ENCODE data around the gene SLC7A14.

Gene SLC7A14

GRCh38 chr3:170500462-170500861 is 85.4 kb downstream of the SLC7A14 start:
- DNase-seq (ENCODE audit: low spot score) (no peak), ATAC-seq (ENCODE audit: low read depth) (no peak)
- no peak for TF ChIP-seq CTCF (IDR thresholded peaks at IDR 0.05; ENCODE audit: poor library complexity, severe bottlenecking)
- H3K27ac ChIP-seq (ENCODE audit: poor library complexity, severe bottlenecking) = no peak overlapping the region
- H3K4me1 ChIP-seq (ENCODE audit: insufficient read depth, poor library complexity, severe bottlenecking) = peaks cover 7% of the 10 kb centered on the region
- no peaks in the 10 kb centered on the region for H3K36me3 ChIP-seq (ENCODE audit: low read depth)
- no peaks in the 10 kb centered on the region for H3K9me3 ChIP-seq (ENCODE audit: severe bottlenecking)
- no peak overlapping the region for H3K4me3 ChIP-seq (ENCODE audit: severe bottlenecking)
- H3K27me3 ChIP-seq (ENCODE audit: insufficient read depth, poor library complexity, severe bottlenecking) = no peaks in the 10 kb centered on the region

GRCh38 chr3:170499562-170500156 is 86.2 kb downstream of the SLC7A14 start:
- peak; percentile 63 for TF ChIP-seq CTCF (IDR thresholded peaks at IDR 0.05; ENCODE audit: poor library complexity, severe bottlenecking)
- Histone ChIP-seq H3K27me3 (ENCODE audit: insufficient read depth, poor library complexity, severe bottlenecking) (no peaks in the 10 kb centered on the region), H3K4me1 (ENCODE audit: insufficient read depth, poor library complexity, severe bottlenecking) (peaks cover 7% of the 10 kb centered on the region), H3K9me3 (ENCODE audit: severe bottlenecking) (no peaks in the 10 kb centered on the region), H3K4me3 (ENCODE audit: severe bottlenecking) (no peak overlapping the region), H3K36me3 (ENCODE audit: low read depth) (no peaks in the 10 kb centered on the region), H3K27ac (ENCODE audit: poor library complexity, severe bottlenecking) (no peak overlapping the region)
- peak; percentile 78 for ATAC-seq (ENCODE audit: low read depth)
- no peak for DNase-seq (ENCODE audit: low spot score)

- no peak overlapping the region for H3K4me3 ChIP-seq (ENCODE audit: severe bottlenecking)
- no peak overlapping the region for H3K27ac ChIP-seq (ENCODE audit: poor library complexity, severe bottlenecking)
- ATAC-seq (ENCODE audit: low read depth) (no peak), DNase-seq (ENCODE audit: low spot score) (no peak)
- TF ChIP-seq CTCF (IDR thresholded peaks at IDR 0.05; ENCODE audit: poor library complexity, severe bottlenecking) = no peak
- H3K27me3 ChIP-seq (ENCODE audit: insufficient read depth, poor library complexity, severe bottlenecking) = no peaks in the 10 kb centered on the region
- H3K9me3 ChIP-seq (ENCODE audit: severe bottlenecking) = no peaks in the 10 kb centered on the region
- H3K36me3 ChIP-seq (ENCODE audit: low read depth) = no peaks in the 10 kb centered on the region
- H3K4me1 ChIP-seq (ENCODE audit: insufficient read depth, poor library complexity, severe bottlenecking) = peaks cover 7% of the 10 kb centered on the region
Measured at GRCh38 chr3:170497207-170498095, 88.4 kb downstream of the SLC7A14 start.

GRCh38 chr3:170496868-170497140 is 89.1 kb downstream of the SLC7A14 start:
- Histone ChIP-seq H3K27ac (ENCODE audit: poor library complexity, severe bottlenecking) (no peak overlapping the region), H3K4me3 (ENCODE audit: severe bottlenecking) (no peak overlapping the region), H3K27me3 (ENCODE audit: insufficient read depth, poor library complexity, severe bottlenecking) (no peaks in the 10 kb centered on the region), H3K4me1 (ENCODE audit: insufficient read depth, poor library complexity, severe bottlenecking) (peaks cover under 1% of the 10 kb centered on the region), H3K9me3 (ENCODE audit: severe bottlenecking) (no peaks in the 10 kb centered on the region), H3K36me3 (ENCODE audit: low read depth) (no peaks in the 10 kb centered on the region)
- DNase-seq (ENCODE audit: low spot score) (no peak), ATAC-seq (ENCODE audit: low read depth) (no peak)
- TF ChIP-seq CTCF (IDR thresholded peaks at IDR 0.05; ENCODE audit: poor library complexity, severe bottlenecking) = no peak

Data from RWPE2 (cell line).